Measurements from ENCODE around the gene HIRIP3.

Gene HIRIP3

DNA sequence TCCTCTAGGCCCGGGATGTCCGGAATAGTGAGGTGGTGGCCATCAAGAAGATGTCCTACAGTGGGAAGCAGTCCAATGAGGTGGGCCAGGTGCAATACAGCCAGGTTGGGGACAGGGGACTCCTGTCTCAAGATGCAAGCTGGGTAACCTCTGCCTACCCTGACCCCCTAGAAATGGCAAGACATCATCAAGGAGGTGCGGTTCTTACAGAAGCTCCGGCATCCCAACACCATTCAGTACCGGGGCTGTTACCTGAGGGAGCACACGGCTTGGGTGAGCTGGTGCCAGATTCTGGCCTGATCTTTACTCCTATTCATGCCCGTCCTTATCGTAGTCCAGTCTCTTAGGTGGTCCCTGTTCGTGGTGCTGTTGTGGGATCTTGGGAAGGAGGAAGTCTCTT, 17.3 kb downstream of the HIRIP3 start:
- no peak for FAIRE-seq
- TF ChIP-seq POU2F2 (IDR thresholded peaks at IDR 0.05; ENCODE audit: low read depth, low read length) (no peak), SPI1 (IDR thresholded peaks at IDR 0.05; ENCODE audit: low read depth, low read length) (no peak), POLR2AphosphoS5 (IDR thresholded peaks at IDR 0.05; ENCODE audit: low read depth, low read length) (no peak), POLR2A (IDR thresholded peaks at IDR 0.05; ENCODE audit: low read depth, low read length) (no peak), PAX5 (IDR thresholded peaks at IDR 0.05; ENCODE audit: insufficient read depth, low read length, severe bottlenecking) (no peak), TAF1 (IDR thresholded peaks at IDR 0.05; ENCODE audit: low read depth, low read length) (no peak)
- DNase-seq (ENCODE audit: insufficient read length, low spot score) = no peak

DNA sequence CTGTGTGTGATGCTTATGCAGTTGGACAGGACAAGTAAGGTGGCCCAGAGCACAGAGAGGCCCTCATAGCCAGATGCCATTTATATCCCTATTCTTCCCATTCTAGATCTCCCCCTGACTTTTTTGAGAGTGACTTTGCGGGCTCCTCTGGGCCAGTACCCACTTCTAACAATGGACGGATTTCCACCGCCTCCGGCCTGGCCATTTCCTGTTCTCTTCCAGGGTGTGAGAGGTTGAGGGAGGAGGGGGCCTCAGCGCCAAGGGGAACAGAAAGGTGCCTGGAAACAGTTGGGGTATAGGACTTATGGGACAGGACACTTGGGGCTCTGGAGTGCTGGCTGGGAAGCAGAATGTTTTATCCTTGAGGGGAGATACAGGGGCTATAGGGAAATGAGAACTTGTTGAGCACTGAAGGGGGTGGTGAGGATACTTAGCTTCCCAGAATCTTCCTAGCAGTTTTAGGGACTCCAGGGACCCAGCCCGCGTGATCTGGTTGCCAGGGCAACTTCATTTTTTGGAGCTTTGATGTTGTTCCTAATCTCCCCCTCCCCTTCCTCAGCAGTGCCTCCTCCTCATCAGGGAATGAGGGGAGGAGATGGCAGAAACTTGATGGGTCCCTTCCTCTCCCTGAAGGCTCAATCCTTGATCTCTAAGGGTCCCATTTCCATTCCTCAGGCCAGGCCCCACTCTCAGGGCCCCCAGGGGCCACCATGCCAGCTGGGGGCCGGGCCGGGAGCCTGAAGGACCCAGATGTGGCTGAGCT, 18.2 kb downstream of the HIRIP3 start:
- DNase-seq (ENCODE audit: insufficient read length, low spot score) (no peak), FAIRE-seq (no peak)
- TF ChIP-seq POLR2AphosphoS5 (IDR thresholded peaks at IDR 0.05; ENCODE audit: low read depth, low read length) (no peak), TAF1 (IDR thresholded peaks at IDR 0.05; ENCODE audit: low read depth, low read length) (no peak), POLR2A (IDR thresholded peaks at IDR 0.05; ENCODE audit: low read depth, low read length) (no peak), SPI1 (IDR thresholded peaks at IDR 0.05; ENCODE audit: low read depth, low read length) (no peak), POU2F2 (IDR thresholded peaks at IDR 0.05; ENCODE audit: low read depth, low read length) (no peak)

DNA sequence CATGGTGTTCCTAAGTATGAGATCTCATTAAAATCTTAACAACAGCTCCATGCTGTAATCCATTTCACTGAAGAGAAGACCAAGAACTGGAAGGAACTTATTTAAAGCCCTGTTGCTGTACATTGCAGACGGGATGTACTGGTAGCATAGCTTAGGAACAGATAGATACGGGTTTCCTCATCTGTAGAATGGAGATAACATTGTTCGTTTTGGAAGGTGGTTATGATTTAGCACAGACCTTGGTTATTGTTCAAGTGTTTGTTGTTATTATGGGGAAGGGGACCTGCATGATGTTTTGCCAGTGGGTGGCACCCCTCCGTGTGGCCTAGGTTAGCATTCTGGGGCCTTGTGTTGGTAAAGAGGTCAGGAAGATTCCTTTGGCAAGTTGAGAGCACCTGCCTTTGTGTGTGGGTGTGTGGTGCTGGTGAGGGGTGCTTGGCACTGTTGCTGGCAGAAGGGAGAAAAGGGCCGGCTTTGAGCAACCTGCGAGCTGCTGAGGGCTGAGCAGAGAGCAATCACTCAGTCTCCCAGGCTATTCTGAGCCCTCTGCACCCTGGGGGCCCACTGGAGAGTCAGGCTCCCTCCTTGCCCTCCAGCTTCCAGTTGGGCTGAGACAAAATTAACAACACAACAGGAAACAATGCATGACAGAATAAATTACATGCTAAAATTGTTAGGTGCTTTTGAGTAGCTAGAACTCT, 19.5 kb downstream of the HIRIP3 start:
- TF ChIP-seq POU2F2 (IDR thresholded peaks at IDR 0.05; ENCODE audit: low read depth, low read length) (no peak), TAF1 (IDR thresholded peaks at IDR 0.05; ENCODE audit: low read depth, low read length) (no peak), POLR2A (IDR thresholded peaks at IDR 0.05; ENCODE audit: low read depth, low read length) (no peak)
- FAIRE-seq (no peak), DNase-seq (ENCODE audit: insufficient read length, low spot score) (no peak)

DNA sequence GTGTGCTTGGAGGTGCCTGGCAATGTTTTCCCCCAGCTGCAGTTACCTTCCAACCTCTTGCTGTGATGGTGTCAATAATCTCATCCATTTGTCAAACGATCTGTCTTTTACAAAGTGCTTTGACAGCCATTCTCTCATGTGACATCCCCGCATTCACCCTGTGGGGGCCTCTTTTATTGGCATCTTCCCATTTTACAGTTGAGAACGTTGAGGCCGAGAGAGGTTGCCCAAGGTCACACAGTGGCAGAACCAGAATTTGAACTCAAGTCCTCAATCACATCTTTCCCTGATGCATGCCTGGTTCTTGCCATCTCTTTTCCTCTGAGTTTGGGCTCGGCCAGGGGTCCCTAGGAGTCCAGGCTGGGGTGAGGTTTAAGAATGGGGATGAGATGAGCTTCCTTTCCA, 20.3 kb downstream of the HIRIP3 start:
- FAIRE-seq (no peak), DNase-seq (ENCODE audit: insufficient read length, low spot score) (no peak)
- TF ChIP-seq POLR2A (IDR thresholded peaks at IDR 0.05; ENCODE audit: low read depth, low read length) (no peak), PAX5 (IDR thresholded peaks at IDR 0.05; ENCODE audit: insufficient read depth, low read length, severe bottlenecking) (no peak), SPI1 (IDR thresholded peaks at IDR 0.05; ENCODE audit: low read depth, low read length) (no peak), POU2F2 (IDR thresholded peaks at IDR 0.05; ENCODE audit: low read depth, low read length) (no peak)

DNA sequence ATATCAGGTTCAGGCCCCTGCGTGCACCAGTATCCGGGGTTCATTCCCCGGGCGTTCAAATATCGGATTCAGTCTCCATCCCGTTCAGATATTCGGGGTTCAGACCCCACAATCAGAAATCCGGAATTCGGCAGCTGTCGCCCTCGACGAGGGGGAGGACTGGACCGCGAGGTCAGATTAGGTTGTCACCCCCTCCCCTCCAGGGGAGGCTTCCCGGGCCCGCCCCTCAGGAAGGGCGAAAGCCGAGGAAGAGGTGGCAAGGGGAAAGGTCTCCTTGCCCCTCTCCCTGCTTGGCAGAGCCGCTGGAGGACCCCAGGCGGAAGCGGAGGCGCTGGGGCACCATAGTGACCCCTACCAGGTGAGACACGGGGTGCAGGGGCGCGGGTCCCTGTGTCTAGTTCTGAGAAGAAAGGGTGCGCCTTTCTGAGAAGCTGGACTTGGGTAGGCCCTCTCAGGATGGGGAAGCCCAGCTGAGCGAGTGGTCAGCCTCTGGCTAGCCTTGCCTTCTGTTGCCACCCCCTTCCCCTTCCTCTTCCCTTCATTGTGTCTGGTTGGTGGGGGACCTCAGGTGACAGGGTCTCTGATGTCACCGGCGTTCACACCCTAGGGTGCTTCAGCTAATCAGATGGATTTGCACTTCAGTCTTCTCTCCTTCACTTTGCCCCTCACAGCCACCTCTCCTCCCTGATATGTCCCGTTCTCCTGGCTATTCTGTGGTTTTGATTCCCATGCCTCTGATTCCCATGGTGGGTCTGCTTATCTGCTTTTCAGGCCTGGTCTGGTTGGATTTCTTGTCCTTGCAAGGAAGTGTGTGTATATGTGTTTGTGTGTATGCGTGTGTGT, 20.9 kb downstream of the HIRIP3 start:
- no peak for DNase-seq (ENCODE audit: insufficient read length, low spot score)
- TF ChIP-seq TAF1 (IDR thresholded peaks at IDR 0.05; ENCODE audit: low read depth, low read length) = 0 out of 2 replicates have a peak, but pooled peaks have one; percentile 21
- no peak for TF ChIP-seq POU2F2 (IDR thresholded peaks at IDR 0.05; ENCODE audit: low read depth, low read length)
- no peak for FAIRE-seq

DNA sequence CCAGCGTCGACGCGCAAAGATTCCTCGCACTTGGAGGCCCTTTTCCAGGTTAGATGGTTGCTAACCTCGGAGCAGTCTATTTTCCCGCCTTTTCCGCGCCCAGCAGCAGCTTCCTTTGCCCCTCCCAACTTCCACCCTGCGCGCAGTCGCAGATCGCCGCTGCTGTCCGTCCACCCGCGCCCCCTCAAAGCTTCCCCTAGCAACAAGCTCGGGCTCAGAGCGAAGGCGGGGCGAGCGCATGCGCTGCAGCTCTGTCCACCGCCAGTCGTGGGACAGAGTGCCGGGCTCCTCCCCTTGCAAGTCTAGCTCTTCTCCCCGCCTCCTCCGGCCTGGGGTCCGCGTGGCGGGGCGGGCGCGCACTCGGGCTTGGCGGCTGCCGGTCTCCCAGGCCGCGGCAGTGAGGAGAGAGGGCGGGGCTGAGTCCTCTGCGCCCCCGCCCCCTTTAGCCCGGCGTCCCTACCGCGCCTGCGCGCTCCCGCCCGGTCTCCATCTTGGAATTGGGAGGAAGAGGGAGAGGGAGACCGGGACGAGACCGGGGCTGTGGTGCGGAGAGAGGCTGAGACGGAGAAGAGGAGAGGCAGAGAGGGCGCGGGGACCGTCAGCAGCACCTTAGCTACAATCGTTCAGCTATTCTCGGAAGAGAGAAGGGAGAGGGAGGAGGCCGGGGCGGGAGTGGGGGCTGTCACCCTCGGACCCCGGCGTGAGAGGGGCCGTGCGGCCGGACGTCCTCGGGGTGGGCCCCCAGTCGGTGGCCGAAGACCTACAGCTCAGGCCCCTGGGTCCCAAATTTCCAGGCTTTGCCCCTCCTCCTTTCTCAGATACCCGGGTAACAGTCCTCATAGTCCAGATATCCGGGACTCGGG, 21.8 kb downstream of the HIRIP3 start, which contains the start of gene TAOK2:
TSS of gene TAOK2 (plus strand) at position 485 of the 863 bp plus-strand sequence. CDS start 3,905 bp downstream, outside the sequence.
- TF ChIP-seq POU2F2 (IDR thresholded peaks at IDR 0.05; ENCODE audit: low read depth, low read length) (0 out of 2 replicates have a peak, but pooled peaks have one; percentile 39), SPI1 (IDR thresholded peaks at IDR 0.05; ENCODE audit: low read depth, low read length) (peak; percentile 35; the same call in 1 of the 2 replicates), POLR2AphosphoS5 (IDR thresholded peaks at IDR 0.05; ENCODE audit: low read depth, low read length) (peak; percentile 85), POLR2A (IDR thresholded peaks at IDR 0.05; ENCODE audit: low read depth, low read length) (peak; percentile 84), PAX5 (IDR thresholded peaks at IDR 0.05; ENCODE audit: insufficient read depth, low read length, severe bottlenecking) (peak; percentile 24), TAF1 (IDR thresholded peaks at IDR 0.05; ENCODE audit: low read depth, low read length) (peak; percentile 56)
- DNase-seq (ENCODE audit: insufficient read length, low spot score) (peak; percentile 100), FAIRE-seq (peak; percentile 95)

DNA sequence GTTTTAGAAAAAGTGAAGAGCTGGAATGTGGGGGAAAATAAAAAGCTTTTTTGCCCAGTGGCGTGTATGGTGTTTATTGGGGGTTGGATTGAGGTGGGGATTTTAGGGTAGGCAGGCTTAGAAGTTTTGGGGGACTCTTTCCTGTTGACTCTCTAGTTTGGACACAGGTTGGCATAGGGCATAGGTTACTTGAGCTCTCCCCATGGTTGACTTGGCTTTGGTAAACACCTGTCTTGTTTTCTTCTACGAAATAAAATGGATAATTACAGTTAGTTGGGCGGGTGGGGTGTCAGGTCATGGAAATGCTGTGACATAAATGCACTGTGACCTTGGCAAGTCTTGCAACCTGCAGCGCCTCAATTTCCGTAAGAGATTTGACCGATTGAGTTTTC, 22.4 kb downstream of the HIRIP3 start:
- no peak for DNase-seq (ENCODE audit: insufficient read length, low spot score)
- no peak for FAIRE-seq
- TF ChIP-seq POLR2AphosphoS5 (IDR thresholded peaks at IDR 0.05; ENCODE audit: low read depth, low read length) (no peak), POLR2A (IDR thresholded peaks at IDR 0.05; ENCODE audit: low read depth, low read length) (no peak), SPI1 (IDR thresholded peaks at IDR 0.05; ENCODE audit: low read depth, low read length) (no peak), PAX5 (IDR thresholded peaks at IDR 0.05; ENCODE audit: insufficient read depth, low read length, severe bottlenecking) (no peak), TAF1 (IDR thresholded peaks at IDR 0.05; ENCODE audit: low read depth, low read length) (no peak), POU2F2 (IDR thresholded peaks at IDR 0.05; ENCODE audit: low read depth, low read length) (no peak)

DNA sequence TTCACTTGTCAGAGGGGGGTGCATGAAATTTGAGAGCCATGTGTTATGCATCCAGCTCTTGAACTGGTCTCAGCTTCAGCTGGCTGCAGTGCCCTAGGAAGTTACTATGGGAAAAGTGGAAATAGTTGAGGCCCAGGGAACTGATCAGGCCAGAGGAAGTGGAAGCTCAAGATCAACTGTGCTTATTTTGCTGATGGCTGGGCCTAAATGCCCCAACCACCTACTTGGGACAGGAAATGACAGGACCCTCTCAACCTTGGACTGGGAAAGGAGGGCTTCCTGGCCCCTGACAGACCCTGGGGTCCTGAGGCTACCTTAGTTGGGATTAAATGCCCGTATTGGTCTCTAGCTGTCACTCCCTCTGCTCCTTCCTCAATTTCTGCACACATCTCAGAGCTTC, 22.9 kb downstream of the HIRIP3 start:
- FAIRE-seq (no peak), DNase-seq (ENCODE audit: insufficient read length, low spot score) (no peak)
- no peak for TF ChIP-seq PAX5 (IDR thresholded peaks at IDR 0.05; ENCODE audit: insufficient read depth, low read length, severe bottlenecking)
- TF ChIP-seq SPI1 (IDR thresholded peaks at IDR 0.05; ENCODE audit: low read depth, low read length) = no peak
- TF ChIP-seq POLR2AphosphoS5 (IDR thresholded peaks at IDR 0.05; ENCODE audit: low read depth, low read length) = no peak
- no peak for TF ChIP-seq TAF1 (IDR thresholded peaks at IDR 0.05; ENCODE audit: low read depth, low read length)
- TF ChIP-seq POLR2A (IDR thresholded peaks at IDR 0.05; ENCODE audit: low read depth, low read length) = no peak
- TF ChIP-seq POU2F2 (IDR thresholded peaks at IDR 0.05; ENCODE audit: low read depth, low read length) = no peak
